Breast epithelium (tissue), 4 donors: ENCODE measurements around the gene AGMAT. TPM values are rescaled to one million over a fixed set of nuclear protein-coding genes. Genes with fewer than 3 reads are reported as not detected.

ENCODE experiments used
- DNase-seq, 2 donors: peaks; one replicate each; pipeline ENCODE4 v3.0.0-alpha.2; 2019; ENCODE audit warnings: low spot score in 2 of 2
- H3K27ac ChIP-seq, 2 donors: fragments of 200-600 bp; sonication (generic) in 1 of 2; one replicate each; pipeline ENCODE4 v1.5.1; 2016 to 2019; ENCODE audit warnings: mild to moderate bottlenecking in 1 of 2
- H3K27me3 ChIP-seq, 2 donors: fragments of 200-600 bp; sonication (generic) in 1 of 2; one replicate each; pipeline versions ENCODE4 v1.5.1 to v1.6.0; 2017 to 2019; ENCODE audit warnings: control low read depth in 1 of 2, mild to moderate bottlenecking in 1 of 2
- H3K36me3 ChIP-seq: fragments of 200-600 bp; one replicate; pipeline ENCODE4 v1.5.1; 2019
- H3K4me1 ChIP-seq, 2 donors: fragments of 200-600 bp; sonication (generic); one replicate each; pipeline ENCODE4 v1.5.1; 2016 to 2019; ENCODE audit warnings: control low read depth in 1 of 2
- H3K4me3 ChIP-seq, 3 donors: fragments of 200-600 bp; sonication (generic); 1 replicate in 2 of 3; 2 replicates in 1 of 3; pipeline ENCODE4 v1.5.1; 2016 to 2019; ENCODE audit warnings: mild to moderate bottlenecking in 3 of 3, moderate library complexity in 2 of 3
- H3K9me3 ChIP-seq, 2 donors: fragments of 200-600 bp; sonication (generic) in 1 of 2; one replicate each; pipeline ENCODE4 v1.5.1; 2016 to 2019; ENCODE audit warnings: control low read depth in 1 of 2
- CTCF ChIP-seq, 3 donors: fragments of 450-650 bp; IDR thresholded peaks; one replicate each; pipeline ENCODE4 v1.5.1; 2016 to 2017; ENCODE audit warnings: antibody characterized with exemption in 3 of 3, mild to moderate bottlenecking in 3 of 3, moderate library complexity in 3 of 3
- POLR2A ChIP-seq: fragments of 450-650 bp; IDR thresholded peaks from one replicate; pipeline ENCODE4 v1.6.1; 2016; ENCODE audit warnings: antibody characterized with exemption, mild to moderate bottlenecking, moderate library complexity
- POLR2AphosphoS5 ChIP-seq, 3 donors: sonication (generic); formaldehyde crosslinking; IDR thresholded peaks; one replicate each; pipeline ENCODE4 v1.6.1; 2017; ENCODE audit warnings: antibody characterized with exemption in 3 of 3
- intact Hi-C: fragments of 100-400 bp; cut with DNase I; formaldehyde crosslinking; loops from one replicate; pipeline ENCODE4 v1.15.1; 2023; ENCODE audit warnings: low total_unique reads
- total RNA-seq, 3 donors: library from RNA; depleted of rRNA; stranded (reverse); fragments of >200 nt; gene quantifications; one replicate each; pipeline ENCODE4 v1.1.0, GENCODE V29; 2016

Gene AGMAT
- total RNA-seq, 3 donors from 2014 or later: 0.29 to 0.33 (median 0.32) TPM

- H3K4me1 ChIP-seq: peaks cover 0 to 11% of the 10 kb centered on the region in 2 donors
- intact Hi-C loops: no loop called here
- H3K4me3 ChIP-seq: peak within 1 kb of the TSS; percentile 77 to 94 (median 93)
- TF ChIP-seq CTCF (IDR thresholded peaks at IDR 0.05) (no peak), POLR2AphosphoS5 (IDR thresholded peaks at IDR 0.05) (peak in 1 of 3 donors; percentile 43)
- DNase-seq: no peak
- H3K27me3 ChIP-seq: no peaks in the 10 kb centered on the region
- H3K9me3 ChIP-seq: no peaks in the 10 kb centered on the region
- peak within 1 kb of the TSS; percentile 96 to 97 for H3K27ac ChIP-seq
- no peaks in the 10 kb centered on the region for H3K36me3 ChIP-seq
Measured at GRCh38 chr1:15524021-15524282, 60.9 kb downstream of the AGMAT start, which contains the start of gene CASP9. Gene CASP9, minus strand, starts transcription at chr1:15524215. Its CDS starts 15 bp downstream, at chr1:15524200.

DNA sequence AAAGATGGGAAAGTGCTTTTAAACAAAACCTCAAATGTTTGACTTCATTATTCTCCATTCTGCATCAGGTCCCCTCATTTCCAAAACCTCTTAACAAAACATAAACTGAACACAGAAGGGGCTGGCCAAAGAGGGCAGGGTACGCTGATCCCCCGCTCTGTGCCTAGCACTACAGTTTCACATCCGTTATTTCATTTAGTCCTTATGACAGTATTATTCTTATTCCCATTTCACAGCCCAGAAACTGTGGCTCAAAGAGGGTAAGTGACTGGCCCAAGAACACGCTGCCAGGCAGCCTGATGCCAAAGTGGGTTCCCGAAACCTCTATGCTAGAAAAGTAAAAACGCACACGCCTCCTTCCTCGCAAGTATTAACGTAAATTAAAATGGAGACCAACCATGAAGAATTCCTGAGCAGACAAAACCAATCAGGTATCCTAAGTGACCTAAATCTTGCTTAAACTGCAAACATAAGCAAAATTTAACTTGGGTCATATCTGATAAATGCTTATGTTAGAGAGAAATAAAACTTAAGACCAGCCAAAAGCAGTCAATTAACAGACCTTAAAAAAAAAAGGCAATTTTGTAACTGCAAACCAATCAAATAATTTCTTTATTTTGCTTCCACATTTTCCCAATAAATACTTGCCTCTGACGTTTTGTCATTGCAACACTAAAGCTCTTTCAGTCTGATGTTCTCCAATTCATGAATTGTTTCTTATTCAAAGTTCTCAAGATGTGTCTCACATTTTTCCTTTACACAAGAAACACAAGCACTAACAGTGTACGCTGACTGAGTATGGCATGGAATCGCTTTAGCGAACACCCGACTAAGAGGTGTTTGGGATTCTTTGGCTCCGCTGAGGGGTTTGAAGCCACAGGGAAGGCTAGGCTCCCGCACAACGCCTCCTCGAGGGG lies 61.5 kb downstream of the AGMAT start:
- Histone ChIP-seq H3K27ac (peak overlapping the region; percentile 96 to 97), H3K4me1 (peaks cover 0 to 11% of the 10 kb centered on the region in 2 donors), H3K27me3 (no peaks in the 10 kb centered on the region), H3K9me3 (no peaks in the 10 kb centered on the region), H3K4me3 (peak overlapping the region; percentile 77 to 94 (median 93)), H3K36me3 (no peaks in the 10 kb centered on the region)
- no peak for DNase-seq
- TF ChIP-seq POLR2AphosphoS5 (IDR thresholded peaks at IDR 0.05) (peak in 1 of 3 donors; percentile 50), POLR2A (no peak)
- intact Hi-C loops: no loop called here

- Histone ChIP-seq H3K27ac (no peak overlapping the region), H3K9me3 (no peaks in the 10 kb centered on the region), H3K36me3 (no peaks in the 10 kb centered on the region), H3K4me3 (no peak overlapping the region), H3K27me3 (no peaks in the 10 kb centered on the region), H3K4me1 (peaks cover 0 to 11% of the 10 kb centered on the region in 2 donors)
- intact Hi-C loops: no loop called here
- no peak for TF ChIP-seq POLR2A
- no peak for TF ChIP-seq CTCF (IDR thresholded peaks at IDR 0.05)
- TF ChIP-seq POLR2AphosphoS5 (IDR thresholded peaks at IDR 0.05): no peak
- no peak for DNase-seq
Measured at GRCh38 chr1:15522551-15522950, 62.3 kb downstream of the AGMAT start.

Other genes with a start within 250 kb of the AGMAT start
- gene EFHD2, start 175.2 kb downstream of the AGMAT start, total RNA-seq: 10 to 100 TPM; 24.9 to 43.9 (median 32.8) TPM
- under 1 TPM in 1 of 3 donors, not detected in 2; 0.16 TPM for gene CTRC, start 146.6 kb downstream of the AGMAT start, total RNA-seq
- not detected for gene CELA2A, start 128.3 kb downstream of the AGMAT start, total RNA-seq
- gene CELA2B, start 108.9 kb downstream of the AGMAT start, total RNA-seq: not detected
- gene CASP9, start 60.8 kb downstream of the AGMAT start, total RNA-seq: 10 to 100 TPM; 12.5 to 15.8 (median 13.4) TPM
- gene DNAJC16, start 58.2 kb downstream of the AGMAT start, total RNA-seq: 10 to 100 TPM; 14.1 to 30.4 (median 21.0) TPM
- 10 to 100 TPM; 69.2 to 77.4 (median 71.0) TPM for gene DDI2, start 32.4 kb upstream of the AGMAT start, total RNA-seq
- 10 to 100 TPM; 29.7 to 56.5 (median 41.6) TPM for gene PLEKHM2, start 99.3 kb upstream of the AGMAT start, total RNA-seq
- 1 to 10 TPM; 1.0 to 1.8 (median 1.3) TPM for gene SLC25A34, start 151.2 kb upstream of the AGMAT start, total RNA-seq
- not detected for gene TMEM82, start 157.4 kb upstream of the AGMAT start, total RNA-seq
- gene FBLIM1, start 173.7 kb upstream of the AGMAT start, total RNA-seq: 10 to 100 TPM; 17.4 to 73.4 (median 42.6) TPM
- 1 to 10 TPM in 2 of 3 donors, under 1 TPM in 1; 0.66 to 1.4 (median 1.2) TPM for gene UQCRHL, start 222.6 kb upstream of the AGMAT start, total RNA-seq